BLaER1 (cell line): Measurements from ENCODE around the gene EFCAB11.

Source experiments
- H3K27ac ChIP-seq: shearing (Covaris generic); formaldehyde crosslinking; 2 replicates; pipeline ENCODE4 v1.8.1; 2022
- H3K27me3 ChIP-seq: shearing (Covaris generic); formaldehyde crosslinking; 2 replicates; pipeline ENCODE4 v1.8.1; 2022
- H3K36me3 ChIP-seq: shearing (Covaris generic); formaldehyde crosslinking; 2 replicates; pipeline ENCODE4 v1.8.1; 2022
- H3K4me1 ChIP-seq: shearing (Covaris generic); formaldehyde crosslinking; 2 replicates; pipeline ENCODE4 v1.8.1; 2022
- H3K4me2 ChIP-seq: shearing (Covaris generic); formaldehyde crosslinking; 2 replicates; pipeline ENCODE4 v1.8.1; 2022
- H3K4me3 ChIP-seq: shearing (Covaris generic); formaldehyde crosslinking; 2 replicates; pipeline ENCODE4 v1.8.1; 2022
- H3K9ac ChIP-seq: shearing (Covaris generic); formaldehyde crosslinking; 2 replicates; pipeline ENCODE4 v1.8.1; 2022
- H3K9me3 ChIP-seq: shearing (Covaris generic); formaldehyde crosslinking; 2 replicates; pipeline ENCODE4 v1.8.1; 2022
- H4K20me1 ChIP-seq: shearing (Covaris generic); formaldehyde crosslinking; 2 replicates; pipeline ENCODE4 v1.8.1; 2022
- Cebpa-rat ChIP-seq: shearing (Covaris generic); IDR thresholded peaks from 2 replicates; pipeline ENCODE4 v1.8.1; 2022

The EFCAB11 gene

GRCh38 chr14:89936654-89937185 is 17.8 kb downstream of the EFCAB11 start:
- peaks cover 5% of the 10 kb centered on the region; the same call in 1 of the 2 replicates for H3K36me3 ChIP-seq
- no peak overlapping the region for H3K27ac ChIP-seq
- H4K20me1 ChIP-seq = no peaks in the 10 kb centered on the region
- H3K4me2 ChIP-seq = no peak overlapping the region
- no peak for TF ChIP-seq Cebpa-rat
- no peak overlapping the region for H3K9ac ChIP-seq
- H3K4me3 ChIP-seq = no peak overlapping the region
- H3K4me1 ChIP-seq = no peaks in the 10 kb centered on the region
- H3K27me3 ChIP-seq = no peaks in the 10 kb centered on the region
- H3K9me3 ChIP-seq = no peaks in the 10 kb centered on the region

GRCh38 chr14:89933002-89933401 is 21.5 kb downstream of the EFCAB11 start:
- Histone ChIP-seq H3K4me3 (no peak overlapping the region), H3K27ac (no peak overlapping the region), H3K4me2 (no peak overlapping the region), H3K36me3 (peaks cover 23% of the 10 kb centered on the region), H4K20me1 (no peaks in the 10 kb centered on the region), H3K9ac (no peak overlapping the region), H3K9me3 (no peaks in the 10 kb centered on the region), H3K27me3 (no peaks in the 10 kb centered on the region), H3K4me1 (no peaks in the 10 kb centered on the region)
- TF ChIP-seq Cebpa-rat = no peak

- no peak overlapping the region for H3K27ac ChIP-seq
- H3K4me2 ChIP-seq = no peak overlapping the region
- TF ChIP-seq Cebpa-rat = no peak
Measured at GRCh38 chr14:89927186-89927865, 27.2 kb downstream of the EFCAB11 start.

GRCh38 chr14:89926694-89927093 is 27.8 kb downstream of the EFCAB11 start:
- H4K20me1 ChIP-seq = no peaks in the 10 kb centered on the region
- H3K9ac ChIP-seq = no peak overlapping the region
- no peak for TF ChIP-seq Cebpa-rat
- H3K4me3 ChIP-seq = no peak overlapping the region
- H3K4me1 ChIP-seq = no peaks in the 10 kb centered on the region
- H3K36me3 ChIP-seq = peaks cover 28% of the 10 kb centered on the region
- no peak overlapping the region for H3K4me2 ChIP-seq
- no peak overlapping the region for H3K27ac ChIP-seq
- H3K9me3 ChIP-seq = no peaks in the 10 kb centered on the region
- no peaks in the 10 kb centered on the region for H3K27me3 ChIP-seq

More at GRCh38 chr14:89927186-89927865, 27.2 kb downstream of the EFCAB11 start:
- no peak overlapping the region for H3K4me3 ChIP-seq
- no peaks in the 10 kb centered on the region for H3K9me3 ChIP-seq
- peaks cover 28% of the 10 kb centered on the region for H3K36me3 ChIP-seq
- no peaks in the 10 kb centered on the region for H4K20me1 ChIP-seq
- H3K4me1 ChIP-seq = no peaks in the 10 kb centered on the region
- no peaks in the 10 kb centered on the region for H3K27me3 ChIP-seq
- H3K9ac ChIP-seq = no peak overlapping the region

GRCh38 chr14:89924268-89924667 is 30.3 kb downstream of the EFCAB11 start:
- H3K9me3 ChIP-seq = no peaks in the 10 kb centered on the region
- no peak overlapping the region for H3K9ac ChIP-seq
- no peaks in the 10 kb centered on the region for H3K4me1 ChIP-seq
- TF ChIP-seq Cebpa-rat = no peak
- H3K27me3 ChIP-seq = no peaks in the 10 kb centered on the region
- no peak overlapping the region for H3K27ac ChIP-seq
- H3K36me3 ChIP-seq = peaks cover 13% of the 10 kb centered on the region; the same call in 1 of the 2 replicates
- H4K20me1 ChIP-seq = no peaks in the 10 kb centered on the region
- no peak overlapping the region for H3K4me3 ChIP-seq
- H3K4me2 ChIP-seq = no peak overlapping the region

- Histone ChIP-seq H3K4me1 (no peaks in the 10 kb centered on the region), H3K9me3 (no peaks in the 10 kb centered on the region), H3K9ac (no peak overlapping the region), H3K36me3 (0 out of 2 replicates have a peak, but pooled peaks cover 10% of the 10 kb centered on the region), H3K4me3 (no peak overlapping the region), H3K27me3 (no peaks in the 10 kb centered on the region), H4K20me1 (no peaks in the 10 kb centered on the region), H3K4me2 (no peak overlapping the region), H3K27ac (no peak overlapping the region)
- no peak for TF ChIP-seq Cebpa-rat
Measured at GRCh38 chr14:89922031-89922907, 32.3 kb downstream of the EFCAB11 start.

GRCh38 chr14:89921346-89921745 is 33.2 kb downstream of the EFCAB11 start:
- Histone ChIP-seq H3K9ac (no peak overlapping the region), H3K4me2 (no peak overlapping the region), H3K27me3 (no peaks in the 10 kb centered on the region), H3K36me3 (0 out of 2 replicates have a peak, but pooled peaks cover 10% of the 10 kb centered on the region), H3K4me3 (no peak overlapping the region), H3K27ac (no peak overlapping the region), H3K4me1 (no peaks in the 10 kb centered on the region), H4K20me1 (no peaks in the 10 kb centered on the region), H3K9me3 (no peaks in the 10 kb centered on the region)
- no peak for TF ChIP-seq Cebpa-rat

- Histone ChIP-seq H3K36me3 (0 out of 2 replicates have a peak, but pooled peaks cover 10% of the 10 kb centered on the region), H3K27ac (no peak overlapping the region), H4K20me1 (no peaks in the 10 kb centered on the region), H3K4me3 (no peak overlapping the region), H3K27me3 (no peaks in the 10 kb centered on the region), H3K4me1 (no peaks in the 10 kb centered on the region), H3K9me3 (no peaks in the 10 kb centered on the region), H3K4me2 (no peak overlapping the region), H3K9ac (no peak overlapping the region)
- no peak for TF ChIP-seq Cebpa-rat
Measured at GRCh38 chr14:89920056-89920455, 34.5 kb downstream of the EFCAB11 start.

GRCh38 chr14:89918721-89919120 is 35.8 kb downstream of the EFCAB11 start:
- Histone ChIP-seq H3K27me3 (no peaks in the 10 kb centered on the region), H4K20me1 (no peaks in the 10 kb centered on the region), H3K4me2 (no peak overlapping the region), H3K27ac (no peak overlapping the region), H3K9me3 (no peaks in the 10 kb centered on the region), H3K4me1 (no peaks in the 10 kb centered on the region), H3K36me3 (0 out of 2 replicates have a peak, but pooled peaks cover 3% of the 10 kb centered on the region), H3K9ac (no peak overlapping the region), H3K4me3 (no peak overlapping the region)
- no peak for TF ChIP-seq Cebpa-rat
